H9 (cell line): ENCODE results near the gene TCF4. TPM values are rescaled to one million over a fixed set of nuclear protein-coding genes. Genes with fewer than 3 reads are reported as not detected.

Source experiments
- DNase-seq: peaks from one replicate; pipeline ENCODE4 v3.0.0-alpha.2; 2017
- H2AFZ ChIP-seq: one replicate; pipeline ENCODE4 v1.6.1; 2013; ENCODE audit warnings: mild to moderate bottlenecking, low read length, control low read depth, moderate library complexity
- H2AK5ac ChIP-seq: 2 replicates; pipeline ENCODE4 v1.6.1; 2013; ENCODE audit warnings: low read length, control low read depth, mixed read lengths; ENCODE audit not compliant: insufficient read length
- H2BK120ac ChIP-seq: one replicate; pipeline ENCODE4 v1.6.1; 2013; ENCODE audit warnings: low read depth, mild to moderate bottlenecking, low read length, control low read depth, inconsistent platforms; ENCODE audit not compliant: poor library complexity, severe bottlenecking
- H2BK12ac ChIP-seq: 2 replicates; pipeline ENCODE4 v1.6.1; 2013; ENCODE audit warnings: low read length, control low read depth, mixed read lengths, low read depth; ENCODE audit not compliant: insufficient read length
- H2BK15ac ChIP-seq: 2 replicates; pipeline ENCODE4 v1.6.1; 2013; ENCODE audit warnings: low read depth, low read length, control low read depth
- H2BK20ac ChIP-seq: one replicate; pipeline ENCODE4 v1.6.1; 2013; ENCODE audit warnings: low read depth, mild to moderate bottlenecking, low read length, control low read depth, inconsistent platforms; ENCODE audit not compliant: poor library complexity, severe bottlenecking
- H2BK5ac ChIP-seq: 2 replicates; pipeline ENCODE4 v1.6.1; 2013; ENCODE audit warnings: low read length, control low read depth, mixed read lengths; ENCODE audit not compliant: insufficient read length
- H3K14ac ChIP-seq: 2 replicates; pipeline ENCODE4 v1.6.1; 2013; ENCODE audit warnings: low read length, control low read depth; ENCODE audit not compliant: insufficient read depth
- H3K18ac ChIP-seq: 2 replicates; pipeline ENCODE4 v1.6.1; 2013; ENCODE audit warnings: low read depth, mild to moderate bottlenecking, mixed read lengths, low read length, control low read depth; ENCODE audit not compliant: insufficient read length
- H3K23ac ChIP-seq: 2 replicates; pipeline ENCODE4 v1.6.1; 2013; ENCODE audit warnings: low read length, control low read depth, mixed read lengths, low read depth; ENCODE audit not compliant: insufficient read length
- H3K23me2 ChIP-seq: 2 replicates; pipeline ENCODE4 v1.6.1; 2013; ENCODE audit warnings: low read depth, mild to moderate bottlenecking, mixed read lengths, low read length, control low read depth; ENCODE audit not compliant: insufficient read length, poor library complexity, severe bottlenecking
- H3K27ac ChIP-seq: 2 replicates; pipeline ENCODE4 v1.5.1; 2013; ENCODE audit warnings: low read length, control low read depth, mixed read lengths, low read depth; ENCODE audit not compliant: insufficient read length
- H3K27me3 ChIP-seq: 2 replicates; pipeline ENCODE4 v1.6.1; 2013; ENCODE audit warnings: low read length, control low read depth, inconsistent platforms; ENCODE audit not compliant: insufficient read depth
- H3K4ac ChIP-seq: 2 replicates; pipeline ENCODE4 v1.6.1; 2013; ENCODE audit warnings: low read depth, mild to moderate bottlenecking, control low read depth, inconsistent platforms, low read length, moderate library complexity
- H3K4me1 ChIP-seq: 2 replicates; pipeline ENCODE4 v1.6.1; 2013; ENCODE audit warnings: low read length, control low read depth, inconsistent platforms; ENCODE audit not compliant: insufficient read depth
- H3K4me2 ChIP-seq: 2 replicates; pipeline ENCODE4 v1.6.1; 2013; ENCODE audit warnings: low read length, control low read depth, mixed read lengths; ENCODE audit not compliant: insufficient read length, insufficient read depth
- H3K56ac ChIP-seq: 2 replicates; pipeline ENCODE4 v1.6.1; 2013; ENCODE audit warnings: low read depth, mild to moderate bottlenecking, mixed read lengths, low read length, control low read depth; ENCODE audit not compliant: insufficient read length
- H3K79me1 ChIP-seq: 2 replicates; pipeline ENCODE4 v1.6.1; 2013; ENCODE audit warnings: low read depth, mild to moderate bottlenecking, moderate library complexity, low read length, control low read depth, inconsistent platforms; ENCODE audit not compliant: insufficient read depth, poor library complexity, severe bottlenecking
- H3K79me2 ChIP-seq: 2 replicates; pipeline ENCODE4 v1.6.1; 2013; ENCODE audit warnings: low read length, control low read depth, inconsistent platforms; ENCODE audit not compliant: insufficient read depth
- H3K9ac ChIP-seq: 2 replicates; pipeline ENCODE4 v1.6.1; 2013; ENCODE audit warnings: low read length, control low read depth, mixed read lengths; ENCODE audit not compliant: insufficient read length; ENCODE audit errors: extremely low read depth
- H3K9me3 ChIP-seq: one replicate; pipeline ENCODE4 v1.6.1; 2013; ENCODE audit warnings: low read depth, low read length, inconsistent platforms; ENCODE audit not compliant: control insufficient read depth
- H3T11ph ChIP-seq: one replicate; pipeline ENCODE4 v1.6.1; 2013; ENCODE audit warnings: mild to moderate bottlenecking, low read length, control low read depth, inconsistent platforms
- H4K20me1 ChIP-seq: one replicate; pipeline ENCODE4 v1.6.1; 2013; ENCODE audit not compliant: control insufficient read depth, insufficient read length, insufficient read depth
- H4K5ac ChIP-seq: 2 replicates; pipeline ENCODE4 v1.6.1; 2013; ENCODE audit warnings: low read depth, mild to moderate bottlenecking, mixed read lengths, low read length, control low read depth; ENCODE audit not compliant: insufficient read length
- H4K8ac ChIP-seq: replicated peaks from 2 replicates; pipeline ENCODE4 v1.6.1; 2013; ENCODE audit warnings: low read length, control low read depth, mixed read lengths, low read depth; ENCODE audit not compliant: insufficient read length
- H4K91ac ChIP-seq: 2 replicates; pipeline ENCODE4 v1.6.1; 2013; ENCODE audit warnings: low read depth, mild to moderate bottlenecking, moderate library complexity, mixed read lengths, low read length, control low read depth; ENCODE audit not compliant: insufficient read length
- H3K27ac Mint-ChIP-seq, 3 experiments: 2 replicates in 2 of 3; 3 replicates in 1 of 3; pipeline ENCODE4 v1.8.0; 2020 to 2021; ENCODE audit warnings: mixed read lengths in 3 of 3, mild to moderate bottlenecking in 1 of 3, moderate library complexity in 1 of 3
- H3K27me3 Mint-ChIP-seq: 2 replicates; pipeline ENCODE4 v1.8.0; 2021; ENCODE audit warnings: low read depth, mild to moderate bottlenecking, moderate library complexity, mixed read lengths
- H3K36me3 Mint-ChIP-seq, 3 experiments: 2 replicates in 2 of 3; 3 replicates in 1 of 3; pipeline ENCODE4 v1.8.0; 2020 to 2021; ENCODE audit warnings: low read depth in 3 of 3, mixed read lengths in 3 of 3; ENCODE audit not compliant: insufficient read depth in 1 of 3
- H3K4me1 Mint-ChIP-seq, 2 experiments: 2 replicates each; pipeline ENCODE4 v1.8.0; 2020; ENCODE audit warnings: mixed read lengths in 2 of 2
- H3K4me3 Mint-ChIP-seq, 2 experiments: 2 replicates in 1 of 2; 3 replicates in 1 of 2; pipeline ENCODE4 v1.8.0; 2020 to 2021; ENCODE audit warnings: mild to moderate bottlenecking in 2 of 2, mixed read lengths in 2 of 2, moderate library complexity in 1 of 2
- H3K9me3 Mint-ChIP-seq, 2 experiments: 2 replicates in 1 of 2; 3 replicates in 1 of 2; pipeline ENCODE4 v1.8.0; 2020; ENCODE audit warnings: mild to moderate bottlenecking in 2 of 2, mixed read lengths in 2 of 2, moderate library complexity in 1 of 2
- CTCF ChIP-seq: fragments of 200-600 bp; sonication (generic); conservative IDR thresholded peaks from 3 replicates; pipeline ENCODE4 v1.8.0; 2021; ENCODE audit warnings: antibody characterized with exemption, mild to moderate bottlenecking
- WGBS: extraction: QIAGEN DNeasy Blood & Tissue Kit; methylation state at CpG from one replicate; pipeline ENCODE4 v1.1.7; 2013; ENCODE audit warnings: missing lambda C conversion rate, low lambda C conversion rate, mixed read lengths; ENCODE audit not compliant: insufficient read length; ENCODE audit errors: extremely low coverage; 5-methylcytosine and 5-hydroxymethylcytosine counted together
- total RNA-seq: library from RNA; stranded (reverse); gene quantifications from 2 replicates; pipeline ENCODE4 v1.2.1, GENCODE V29; 2021

The TCF4 gene
- total RNA-seq, 1 experiment from 2014 or later, result 99.4 TPM

GRCh38 chr18:55432307-55433040, 155.5 kb downstream of the TCF4 start:
- Histone ChIP-seq H3K4ac (no peak overlapping the region), H4K20me1 (no peaks in the 10 kb centered on the region)
- WGBS, result no CpG with 5 or more reads among the region's 3 CpGs

More at GRCh38 chr18:55432307-55433040, 155.5 kb downstream of the TCF4 start:
- Histone ChIP-seq H4K5ac (no peak overlapping the region), H3K27me3 (no peaks in the 10 kb centered on the region), H3K14ac (no peak overlapping the region), H3K4me1 (peaks cover 3% of the 10 kb centered on the region; the same call in 1 of the 2 replicates), H2BK120ac (no peak overlapping the region), H2AK5ac (no peak overlapping the region), H3K79me1 (peaks cover 6% of the 10 kb centered on the region), H4K8ac (no peak overlapping the region), H2BK15ac (no peak overlapping the region), H2AFZ (no peak overlapping the region), H3K27ac (no peak overlapping the region), H3K9ac (no peak overlapping the region), H2BK12ac (no peak overlapping the region), H3K9me3 (no peaks in the 10 kb centered on the region), H3K4me2 (no peak overlapping the region), H3K79me2 (peaks cover 8% of the 10 kb centered on the region; the same call in 1 of the 2 replicates), H2BK20ac (no peak overlapping the region), H3K18ac (no peak overlapping the region), H3K56ac (no peak overlapping the region), H3K23ac (no peak overlapping the region), H2BK5ac (no peak overlapping the region), H3T11ph (no peak overlapping the region), H4K91ac (no peak overlapping the region), H3K23me2 (no peaks in the 10 kb centered on the region)
- DNase-seq, result no peak
- Mint-ChIP-seq H3K4me1 (peaks cover 24 to 27% of the 10 kb centered on the region in 2 experiments), H3K9me3 (no peaks in the 10 kb centered on the region; a peak in 1 of 5 replicates), H3K36me3 (peaks cover 4 to 8% (median 8%) of the 10 kb centered on the region in 3 experiments), H3K4me3 (no peak overlapping the region), H3K27ac (peak overlapping the region in 1 of 3 experiments; percentile 67; a peak in 2 of 7 replicates), H3K27me3 (no peaks in the 10 kb centered on the region)
- no peak for TF ChIP-seq CTCF
